Measurements from ENCODE around the gene CYB5R3.

DNA sequence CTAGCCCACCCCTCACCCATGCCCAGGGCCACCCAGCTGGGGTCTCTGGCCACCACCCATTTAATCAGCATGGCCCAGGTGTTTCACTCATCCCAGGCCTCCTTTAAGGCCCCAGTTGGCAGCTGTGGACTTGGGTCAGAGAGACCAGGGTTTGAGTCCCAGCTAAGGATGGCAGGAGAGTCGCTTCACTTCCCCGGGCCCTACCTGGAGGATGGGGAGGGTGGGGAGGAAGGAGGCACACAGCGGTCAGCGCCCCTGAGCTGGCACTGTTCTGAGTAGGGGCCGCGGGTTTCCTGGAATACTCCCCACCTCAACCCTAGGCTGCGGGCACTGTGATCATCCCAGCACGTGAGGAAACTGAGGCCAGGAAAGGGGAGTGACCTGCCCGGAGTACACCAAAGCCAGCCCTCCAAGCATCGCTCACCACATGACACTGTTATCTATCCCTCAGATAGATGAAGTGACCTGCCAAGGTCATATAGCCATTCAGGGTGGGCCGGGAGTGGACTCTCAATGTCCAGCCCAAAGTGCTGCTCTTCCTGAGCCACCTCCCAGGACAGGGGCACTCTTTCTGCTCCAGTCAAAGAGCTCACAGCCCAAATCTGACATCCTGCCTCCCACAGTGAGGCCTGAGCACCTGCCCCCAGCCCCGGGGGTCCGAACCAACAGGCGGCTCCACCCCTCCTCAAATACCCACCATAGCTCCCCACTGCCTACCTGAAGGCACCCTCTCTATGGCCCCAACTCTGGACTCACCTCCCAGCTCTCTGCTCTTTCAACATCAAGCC is 5.4 kb downstream of the CYB5R3 start:
- TF ChIP-seq, protein P1, sequence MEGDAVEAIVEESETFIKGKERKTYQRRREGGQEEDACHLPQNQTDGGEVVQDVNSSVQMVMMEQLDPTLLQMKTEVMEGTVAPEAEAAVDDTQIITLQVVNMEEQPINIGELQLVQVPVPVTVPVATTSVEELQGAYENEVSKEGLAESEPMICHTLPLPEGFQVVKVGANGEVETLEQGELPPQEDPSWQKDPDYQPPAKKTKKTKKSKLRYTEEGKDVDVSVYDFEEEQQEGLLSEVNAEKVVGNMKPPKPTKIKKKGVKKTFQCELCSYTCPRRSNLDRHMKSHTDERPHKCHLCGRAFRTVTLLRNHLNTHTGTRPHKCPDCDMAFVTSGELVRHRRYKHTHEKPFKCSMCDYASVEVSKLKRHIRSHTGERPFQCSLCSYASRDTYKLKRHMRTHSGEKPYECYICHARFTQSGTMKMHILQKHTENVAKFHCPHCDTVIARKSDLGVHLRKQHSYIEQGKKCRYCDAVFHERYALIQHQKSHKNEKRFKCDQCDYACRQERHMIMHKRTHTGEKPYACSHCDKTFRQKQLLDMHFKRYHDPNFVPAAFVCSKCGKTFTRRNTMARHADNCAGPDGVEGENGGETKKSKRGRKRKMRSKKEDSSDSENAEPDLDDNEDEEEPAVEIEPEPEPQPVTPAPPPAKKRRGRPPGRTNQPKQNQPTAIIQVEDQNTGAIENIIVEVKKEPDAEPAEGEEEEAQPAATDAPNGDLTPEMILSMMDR (IDR thresholded peaks at IDR 0.05), result no peak
- no peak for TF ChIP-seq POLR2AphosphoS5 (IDR thresholded peaks at IDR 0.05)
- no peak for TF ChIP-seq POLR2A (IDR thresholded peaks at IDR 0.05)

All from suprapubic skin (tissue), 4 donors.